Inferior parietal cortex (tissue), 1 donor: ENCODE results near the gene SLC35G3.
"Not testable (repeated sequence)": the region's sequence is repeated elsewhere in the genome, so short reads cannot be mapped to it uniquely, and the experiment has no call there.

ENCODE experiments used
- DNase-seq: peaks from one replicate; pipeline ENCODE4 v3.0.0-alpha.2; 2016; ENCODE audit errors: extremely low spot score

SLC35G3 gene

GRCh38 chr17:35164716-35165115 is 29.5 kb downstream of the SLC35G3 start:
- no peak for DNase-seq

- DNase-seq: no peak
Measured at GRCh38 chr17:35163886-35164285, 30.3 kb downstream of the SLC35G3 start.

- no peak for DNase-seq
Measured at GRCh38 chr17:35162755-35163154, 31.4 kb downstream of the SLC35G3 start.

GRCh38 chr17:35161281-35161761 is 32.9 kb downstream of the SLC35G3 start:
- no peak for DNase-seq

- no peak for DNase-seq
Measured at GRCh38 chr17:35160354-35161201, 33.6 kb downstream of the SLC35G3 start.

GRCh38 chr17:35159940-35160339 is 34.3 kb downstream of the SLC35G3 start:
- no peak for DNase-seq

GRCh38 chr17:35155246-35155645 is 38.9 kb downstream of the SLC35G3 start:
- DNase-seq: no peak

- DNase-seq: no peak
Measured at GRCh38 chr17:35154196-35155165, 39.7 kb downstream of the SLC35G3 start.

- no peak for DNase-seq
Measured at GRCh38 chr17:35152421-35153140, 41.6 kb downstream of the SLC35G3 start.

GRCh38 chr17:35151080-35151479 is 43.1 kb downstream of the SLC35G3 start:
- DNase-seq: not testable (repeated sequence)

GRCh38 chr17:35149941-35150340 is 44.3 kb downstream of the SLC35G3 start:
- DNase-seq: no peak

GRCh38 chr17:35148144-35148543 is 46.0 kb downstream of the SLC35G3 start:
- no peak for DNase-seq

GRCh38 chr17:35147375-35147905 is 46.8 kb downstream of the SLC35G3 start, which contains the start of gene UNC45B:
UNC45B (plus strand) TSS chr17:35147817; CDS start chr17:35148264, 447 bp downstream.
- no peak for DNase-seq

- DNase-seq: no peak
Measured at GRCh38 chr17:35146214-35146833, 47.9 kb downstream of the SLC35G3 start.

GRCh38 chr17:35144840-35145239 is 49.4 kb downstream of the SLC35G3 start:
- DNase-seq: no peak
